AG08395 (cell line): ENCODE data around the gene PDE4C.

Source experiments
- DNase-seq: peaks from one replicate; pipeline ENCODE4 v3.0.0; 2012; ENCODE audit warnings: mixed read lengths, low spot score

Gene PDE4C

GRCh38 chr19:18198374-18198773, 27.9 kb downstream of the PDE4C start:
- no peak for DNase-seq

DNA sequence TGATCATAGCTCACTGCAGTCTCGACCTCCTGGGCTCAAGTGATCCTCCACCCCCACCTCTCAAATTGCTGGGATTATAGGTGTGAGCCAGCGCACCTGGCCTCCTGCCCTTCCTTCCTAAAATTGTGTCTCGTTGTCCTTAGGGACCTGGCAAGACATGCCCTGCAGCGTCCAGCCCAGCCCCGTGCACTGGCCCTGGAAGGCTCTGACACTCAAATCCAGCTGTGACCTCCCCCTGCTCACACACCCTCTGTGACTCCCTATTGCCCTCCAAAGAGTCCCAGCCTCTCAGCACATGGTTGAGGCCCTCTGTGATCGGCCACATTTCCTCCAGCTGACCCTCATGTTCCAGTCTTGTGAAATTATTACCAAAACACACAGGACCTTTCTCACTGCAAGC, 28.3 kb downstream of the PDE4C start:
- no peak for DNase-seq

GRCh38 chr19:18197306-18197705, 28.9 kb downstream of the PDE4C start:
- no peak for DNase-seq

DNA sequence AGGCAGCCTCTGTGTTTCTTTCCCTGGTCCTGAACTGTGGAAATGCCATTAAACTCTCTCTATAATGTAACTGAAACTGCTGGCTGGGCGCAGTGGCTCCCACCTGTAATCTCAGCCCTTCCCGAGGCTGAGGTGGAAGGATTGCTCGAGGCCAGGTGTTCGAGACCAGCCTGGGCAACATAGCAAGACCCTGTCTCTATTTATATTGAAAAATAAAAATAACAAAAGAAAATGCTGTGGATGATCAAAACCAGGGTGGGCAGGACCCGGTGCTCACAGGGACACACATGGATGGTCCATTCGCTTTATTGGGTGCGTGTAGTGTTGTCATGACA, 29.8 kb downstream of the PDE4C start:
- DNase-seq: no peak

- DNase-seq: no peak
Observed at GRCh38 chr19:18194554-18195238, 31.5 kb downstream of the PDE4C start.

DNA sequence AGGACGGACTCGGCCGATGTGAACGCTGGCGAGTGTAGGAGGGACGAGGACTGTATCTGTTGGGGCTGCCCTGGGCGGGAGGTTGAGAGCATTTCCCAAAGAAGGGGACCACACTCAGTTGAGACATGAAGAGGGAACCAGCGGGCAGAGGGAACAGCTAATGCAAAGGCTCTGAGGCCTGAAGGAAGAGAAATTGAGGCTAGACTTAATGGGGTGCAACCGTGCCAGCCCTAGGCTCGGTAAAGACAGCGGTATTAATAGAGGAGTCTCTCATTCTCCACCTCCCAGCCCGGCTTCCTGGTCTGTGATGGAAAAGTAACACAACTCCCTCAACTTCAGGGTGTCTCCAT, 32.1 kb downstream of the PDE4C start:
- no peak for DNase-seq

DNA sequence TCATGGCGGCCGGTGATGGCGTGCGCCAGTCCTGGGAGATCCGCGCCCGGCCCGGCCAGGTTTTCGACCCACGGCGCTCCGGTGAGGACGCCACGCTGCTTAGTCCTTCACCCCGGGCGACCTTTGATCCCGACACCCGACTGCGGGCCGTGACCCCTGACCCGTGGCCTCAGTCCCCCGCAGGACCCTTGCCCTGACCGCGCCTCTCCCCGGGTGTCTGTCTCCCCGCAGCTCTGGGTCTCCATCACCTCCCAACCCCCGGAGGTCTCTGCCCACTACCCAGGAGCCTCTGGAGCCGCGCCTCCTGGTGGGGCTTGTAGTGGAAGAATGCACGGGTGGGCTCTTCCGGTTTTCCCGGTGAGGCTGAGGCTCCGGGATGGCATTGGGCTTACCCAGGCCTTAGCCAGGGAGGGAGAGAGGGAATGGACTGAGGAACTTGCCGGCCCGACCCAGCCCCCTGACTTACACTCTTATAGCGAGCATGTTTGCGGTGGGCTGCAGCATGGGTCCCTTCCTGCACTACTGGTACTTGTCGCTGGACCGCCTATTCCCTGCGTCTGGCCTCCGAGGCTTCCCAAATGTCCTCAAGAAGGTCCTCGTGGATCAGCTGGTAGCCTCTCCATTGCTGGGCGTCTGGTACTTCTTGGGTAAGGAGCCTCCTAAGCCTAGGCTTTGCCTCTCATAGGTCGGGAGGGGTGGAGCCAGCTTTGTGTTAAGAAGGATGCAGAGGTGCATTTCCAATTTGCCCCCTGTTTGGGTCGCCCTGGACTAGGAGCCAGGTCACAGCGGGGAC, 32.7 kb downstream of the PDE4C start:
- DNase-seq: no peak

GRCh38 chr19:18192673-18193387, 33.4 kb downstream of the PDE4C start, which contains the start of gene MPV17L2:
MPV17L2 (plus strand) TSS chr19:18193218; CDS start chr19:18193282, 64 bp downstream.
- peak; percentile 98 for DNase-seq

DNA sequence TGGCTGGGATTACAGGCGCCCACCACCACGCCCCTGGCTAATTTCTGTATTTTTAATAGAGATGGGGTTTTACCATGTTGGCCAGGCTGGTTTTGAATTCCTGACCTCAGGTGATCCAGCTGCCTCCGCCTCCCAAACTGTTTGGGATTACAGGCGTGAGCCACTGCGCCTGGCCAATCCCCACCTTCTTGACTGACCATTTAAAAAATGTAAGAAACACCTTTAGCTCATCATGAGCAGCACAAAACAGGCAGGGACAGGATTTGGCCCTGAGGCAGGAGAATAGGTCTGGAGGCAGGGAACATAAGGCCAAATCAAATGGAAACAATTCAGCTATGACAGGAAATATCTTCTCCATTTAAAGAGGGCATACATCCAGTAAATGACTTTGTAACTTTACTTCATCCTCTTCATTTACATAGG, 34.6 kb downstream of the PDE4C start:
- DNase-seq: no peak

- DNase-seq: no peak
Observed at GRCh38 chr19:18190278-18190677, 36.0 kb downstream of the PDE4C start.

DNA sequence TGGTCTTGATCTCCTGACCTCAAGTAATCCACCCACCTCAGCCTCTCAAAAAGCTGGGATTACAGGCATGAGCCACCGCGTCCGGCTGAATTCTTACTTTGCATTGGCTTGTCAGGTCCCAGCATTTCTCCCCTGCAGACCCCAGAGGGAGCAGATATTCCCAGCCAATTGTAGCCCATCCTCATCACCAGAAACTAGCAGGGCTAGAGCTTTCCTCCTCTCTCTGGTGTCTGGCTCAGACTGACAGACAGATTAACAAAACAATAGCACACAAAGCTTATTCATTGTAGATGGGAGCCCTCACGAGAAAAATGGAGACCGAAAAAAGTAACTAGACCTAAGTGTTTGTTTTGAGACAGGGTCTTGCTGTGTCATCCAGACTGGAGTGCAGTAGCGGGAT, 40.7 kb downstream of the PDE4C start:
- DNase-seq: no peak

DNA sequence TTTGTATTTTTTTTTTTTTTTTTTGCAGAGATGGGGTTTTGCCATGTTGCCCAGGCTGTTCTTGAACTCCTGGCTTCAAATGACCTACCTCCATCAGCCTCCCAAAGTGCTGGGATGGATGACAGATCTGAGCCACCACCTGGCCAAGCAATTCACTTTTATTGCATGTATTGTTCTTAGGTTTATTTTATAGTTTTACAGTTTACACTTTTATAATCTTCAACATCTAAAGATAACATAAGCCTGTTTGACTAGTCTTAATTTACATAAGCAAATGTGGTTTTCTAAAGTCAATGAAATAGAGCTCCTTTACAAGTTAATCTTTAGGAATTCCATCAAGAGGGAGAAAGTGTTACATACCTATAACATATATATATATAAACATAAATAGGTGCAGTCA, 42.7 kb downstream of the PDE4C start:
- no peak for DNase-seq

DNA sequence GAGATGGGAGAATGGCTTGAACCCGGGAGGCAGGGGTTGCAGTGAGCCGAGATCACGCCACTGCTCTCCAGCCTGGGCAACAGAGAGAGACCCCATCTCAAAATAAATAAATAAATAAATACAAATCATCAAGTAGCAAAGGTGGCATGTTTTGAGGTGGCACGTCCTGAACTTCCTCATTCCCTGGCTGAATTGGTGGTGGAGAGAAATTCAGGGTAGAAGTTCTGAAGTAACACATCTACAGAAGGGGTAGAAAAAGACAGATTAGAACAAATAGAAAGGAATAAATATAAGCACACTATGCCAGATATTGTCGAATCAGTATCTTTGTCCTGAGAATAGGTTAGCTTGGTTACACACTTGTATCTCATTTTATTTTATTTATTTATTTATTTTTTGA, 46.3 kb downstream of the PDE4C start:
- DNase-seq: no peak

DNA sequence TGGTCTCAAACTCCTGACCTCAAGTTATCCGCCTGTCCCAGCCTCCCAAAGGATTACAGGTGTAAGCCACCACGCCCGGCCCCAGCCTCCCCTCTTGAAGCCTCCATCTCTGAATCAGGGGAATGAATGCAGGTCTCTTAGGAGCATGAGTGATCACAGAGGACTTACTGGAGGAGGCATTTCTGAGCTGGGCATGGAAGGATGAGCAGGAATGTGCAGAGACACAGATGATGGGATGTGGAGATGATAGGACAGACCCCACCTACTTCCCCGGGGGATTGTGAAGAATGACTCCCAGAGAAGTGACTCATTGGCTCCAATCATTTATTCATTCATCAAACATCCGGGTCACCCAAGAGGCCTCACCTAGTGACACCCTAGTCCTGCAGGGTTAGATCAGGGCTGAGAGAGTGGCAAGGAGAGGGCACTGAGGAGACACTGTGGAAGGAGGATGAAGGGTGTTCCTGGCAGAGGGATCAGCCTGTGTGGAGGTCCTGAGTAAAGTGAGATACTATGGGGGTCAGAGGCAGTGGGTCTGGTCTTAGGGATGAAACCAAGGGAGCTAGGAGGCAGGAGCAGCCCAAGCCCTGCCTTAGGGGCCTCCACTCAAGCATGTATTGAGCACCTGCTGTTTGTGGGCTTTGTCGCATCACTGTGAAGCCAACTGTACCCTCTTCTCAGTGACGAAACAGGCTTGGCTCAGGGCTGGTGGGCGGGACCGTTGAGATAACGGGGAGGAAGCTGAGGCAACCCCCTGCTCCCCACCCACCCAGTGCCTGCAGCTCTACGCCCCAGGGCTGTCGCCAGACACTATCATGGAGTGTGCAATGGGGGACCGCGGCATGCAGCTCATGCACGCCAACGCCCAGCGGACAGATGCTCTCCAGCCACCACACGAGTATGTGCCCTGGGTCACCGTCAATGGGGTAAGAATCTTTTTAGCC, 49.6 kb downstream of the PDE4C start:
- DNase-seq: no peak

DNA sequence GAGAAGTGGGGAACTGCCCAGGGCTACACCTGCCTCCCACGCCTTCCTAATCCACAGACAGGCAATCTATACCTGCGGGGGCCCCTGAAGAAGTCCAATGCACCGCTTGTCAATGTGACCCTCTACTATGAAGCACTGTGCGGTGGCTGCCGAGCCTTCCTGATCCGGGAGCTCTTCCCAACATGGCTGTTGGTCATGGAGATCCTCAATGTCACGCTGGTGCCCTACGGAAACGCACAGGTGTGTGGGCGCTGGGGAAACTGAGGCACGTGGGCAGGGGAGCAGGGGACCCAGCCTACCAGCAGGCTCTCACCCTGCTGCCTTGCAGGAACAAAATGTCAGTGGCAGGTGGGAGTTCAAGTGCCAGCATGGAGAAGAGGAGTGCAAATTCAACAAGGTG, 51.3 kb downstream of the PDE4C start:
- DNase-seq: no peak
